ENCODE results near the gene SLC25A38. TPM values are rescaled to one million over a fixed set of nuclear protein-coding genes. Genes with fewer than 3 reads are reported as not detected.

SLC25A38 gene
- total RNA-seq, 1 donor from 2014 or later: 13.6 TPM

GRCh38 chr3:39386318-39386717 lies 3.1 kb downstream of the SLC25A38 start:
- no peak overlapping the region for H3K27ac ChIP-seq (ENCODE audit: low read depth, low read length)
- H3K4me1 ChIP-seq (ENCODE audit: control insufficient read depth in 3 of 3, insufficient read depth in 3 of 3, low read length in 3 of 3): peaks cover 11 to 26% (median 13%) of the 10 kb centered on the region in 3 donors
- H3K27me3 ChIP-seq (ENCODE audit: control insufficient read depth in 3 of 3, insufficient read depth in 3 of 3, low read length in 3 of 3): no peaks in the 10 kb centered on the region
- H3K9ac ChIP-seq (ENCODE audit: low read depth in 1 of 3, low read length in 3 of 3): no peak overlapping the region
- H3K4me3 ChIP-seq (ENCODE audit: low read length in 3 of 3): no peak overlapping the region
- no peaks in the 10 kb centered on the region for H3K9me3 ChIP-seq (ENCODE audit: control insufficient read depth in 3 of 3, low read length in 3 of 3)
- peaks cover 5 to 20% (median 17%) of the 10 kb centered on the region in 3 donors for H3K36me3 ChIP-seq (ENCODE audit: control insufficient read depth in 3 of 3, insufficient read depth in 3 of 3, low read length in 3 of 3)

DNA sequence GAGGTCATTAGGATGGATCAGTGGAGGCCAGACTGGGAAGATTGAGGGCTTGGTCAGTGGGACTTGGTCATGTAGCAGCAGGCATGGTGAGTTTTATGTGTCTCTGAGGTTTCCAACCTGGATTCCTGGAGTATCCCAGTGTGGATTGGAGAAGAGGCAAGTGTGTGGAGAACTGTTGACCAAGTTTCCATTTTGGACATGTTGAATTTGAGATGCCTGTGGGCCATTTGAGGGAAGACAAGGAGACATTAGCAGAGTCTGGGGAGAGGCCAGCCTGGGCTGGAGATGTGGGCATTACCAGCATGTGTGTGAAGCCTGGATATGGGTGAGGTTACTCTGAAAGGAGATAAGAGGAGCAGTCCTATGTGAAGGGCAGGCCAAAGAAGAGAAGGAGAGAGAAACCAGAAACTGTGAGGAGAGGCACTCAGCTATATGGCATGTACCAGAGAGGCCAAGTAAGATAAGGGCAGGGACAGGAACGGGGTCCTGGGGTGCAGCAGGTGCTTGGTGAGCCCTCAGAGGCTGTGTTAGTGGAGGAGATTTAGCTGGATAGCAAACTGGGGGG lies 4.3 kb downstream of the SLC25A38 start:
- Histone ChIP-seq H3K9me3 (ENCODE audit: control insufficient read depth in 3 of 3, low read length in 3 of 3) (no peaks in the 10 kb centered on the region), H3K27me3 (ENCODE audit: control insufficient read depth in 3 of 3, insufficient read depth in 3 of 3, low read length in 3 of 3) (no peaks in the 10 kb centered on the region), H3K36me3 (ENCODE audit: control insufficient read depth in 3 of 3, insufficient read depth in 3 of 3, low read length in 3 of 3) (peaks cover 13 to 30% (median 28%) of the 10 kb centered on the region in 3 donors), H3K27ac (ENCODE audit: low read depth, low read length) (no peak overlapping the region), H3K9ac (ENCODE audit: low read depth in 1 of 3, low read length in 3 of 3) (no peak overlapping the region), H3K4me3 (ENCODE audit: low read length in 3 of 3) (no peak overlapping the region), H3K4me1 (ENCODE audit: control insufficient read depth in 3 of 3, insufficient read depth in 3 of 3, low read length in 3 of 3) (peaks cover 11 to 26% (median 13%) of the 10 kb centered on the region in 3 donors)

DNA sequence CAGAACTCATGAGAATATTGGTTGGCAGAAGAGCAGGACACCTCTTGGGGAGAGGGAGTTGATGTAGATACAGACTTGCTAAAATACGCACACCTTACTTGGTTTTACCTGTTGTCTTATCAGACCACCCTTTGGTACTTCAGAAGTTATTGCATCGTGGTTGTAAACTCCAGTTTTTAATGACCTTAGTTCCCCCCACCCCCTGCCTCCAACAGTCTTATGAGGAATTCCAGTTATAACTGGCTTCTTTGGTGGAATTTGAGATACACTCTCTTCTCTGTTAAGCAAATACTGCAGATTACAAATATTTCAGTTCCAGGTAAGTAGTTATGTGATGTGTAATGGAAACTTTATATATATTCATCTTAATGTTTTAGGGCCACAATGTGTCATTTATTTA lies 5.0 kb downstream of the SLC25A38 start:
- H3K9me3 ChIP-seq (ENCODE audit: control insufficient read depth in 3 of 3, low read length in 3 of 3): no peaks in the 10 kb centered on the region
- no peak overlapping the region for H3K27ac ChIP-seq (ENCODE audit: low read depth, low read length)
- H3K4me3 ChIP-seq (ENCODE audit: low read length in 3 of 3): no peak overlapping the region
- H3K9ac ChIP-seq (ENCODE audit: low read depth in 1 of 3, low read length in 3 of 3): no peak overlapping the region
- H3K27me3 ChIP-seq (ENCODE audit: control insufficient read depth in 3 of 3, insufficient read depth in 3 of 3, low read length in 3 of 3): no peaks in the 10 kb centered on the region
- H3K4me1 ChIP-seq (ENCODE audit: control insufficient read depth in 3 of 3, insufficient read depth in 3 of 3, low read length in 3 of 3): peaks cover 11 to 26% (median 13%) of the 10 kb centered on the region in 3 donors
- peaks cover 17 to 35% (median 35%) of the 10 kb centered on the region in 3 donors for H3K36me3 ChIP-seq (ENCODE audit: control insufficient read depth in 3 of 3, insufficient read depth in 3 of 3, low read length in 3 of 3)

DNA sequence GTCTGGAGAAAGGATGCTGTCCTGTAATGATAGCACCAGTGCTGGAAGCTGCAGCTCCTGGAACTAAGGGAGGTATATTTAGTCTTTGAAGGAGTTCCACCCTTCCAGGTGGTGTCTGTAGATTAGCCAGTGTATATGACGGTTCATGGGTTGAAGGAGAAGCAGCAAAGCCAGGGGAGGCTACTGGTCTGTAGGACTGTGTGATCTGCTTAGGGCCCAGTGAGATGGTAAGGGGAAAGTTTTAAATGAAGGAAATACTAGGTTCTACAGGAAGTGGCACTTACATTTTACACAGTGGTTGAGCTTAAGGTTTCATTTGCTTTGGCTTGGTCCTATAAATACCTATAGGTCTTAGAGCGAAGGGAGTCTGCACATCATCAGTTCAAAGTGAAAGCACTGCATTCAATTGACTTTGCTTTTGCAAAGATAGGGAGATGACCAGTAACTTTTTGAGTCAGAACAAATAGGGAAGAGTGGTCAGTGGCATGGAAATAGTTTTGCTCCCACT lies 5.6 kb downstream of the SLC25A38 start:
- no peaks in the 10 kb centered on the region for H3K27me3 ChIP-seq (ENCODE audit: control insufficient read depth in 3 of 3, insufficient read depth in 3 of 3, low read length in 3 of 3)
- H3K4me3 ChIP-seq (ENCODE audit: low read length in 3 of 3): no peak overlapping the region
- H3K9ac ChIP-seq (ENCODE audit: low read depth in 1 of 3, low read length in 3 of 3): no peak overlapping the region
- H3K36me3 ChIP-seq (ENCODE audit: control insufficient read depth in 3 of 3, insufficient read depth in 3 of 3, low read length in 3 of 3): peaks cover 21 to 42% (median 41%) of the 10 kb centered on the region in 3 donors
- peaks cover 11 to 26% (median 13%) of the 10 kb centered on the region in 3 donors for H3K4me1 ChIP-seq (ENCODE audit: control insufficient read depth in 3 of 3, insufficient read depth in 3 of 3, low read length in 3 of 3)
- H3K27ac ChIP-seq (ENCODE audit: low read depth, low read length): no peak overlapping the region
- no peaks in the 10 kb centered on the region for H3K9me3 ChIP-seq (ENCODE audit: control insufficient read depth in 3 of 3, low read length in 3 of 3)

GRCh38 chr3:39390181-39390580 lies 7.0 kb downstream of the SLC25A38 start:
- peaks cover 25 to 54% (median 51%) of the 10 kb centered on the region in 3 donors for H3K36me3 ChIP-seq (ENCODE audit: control insufficient read depth in 3 of 3, insufficient read depth in 3 of 3, low read length in 3 of 3)
- no peak overlapping the region for H3K4me3 ChIP-seq (ENCODE audit: low read length in 3 of 3)
- H3K9me3 ChIP-seq (ENCODE audit: control insufficient read depth in 3 of 3, low read length in 3 of 3): no peaks in the 10 kb centered on the region
- H3K9ac ChIP-seq (ENCODE audit: low read depth in 1 of 3, low read length in 3 of 3): no peak overlapping the region
- peaks cover 5 to 21% (median 6%) of the 10 kb centered on the region in 3 donors for H3K4me1 ChIP-seq (ENCODE audit: control insufficient read depth in 3 of 3, insufficient read depth in 3 of 3, low read length in 3 of 3)
- H3K27ac ChIP-seq (ENCODE audit: low read depth, low read length): no peak overlapping the region
- no peaks in the 10 kb centered on the region for H3K27me3 ChIP-seq (ENCODE audit: control insufficient read depth in 3 of 3, insufficient read depth in 3 of 3, low read length in 3 of 3)

DNA sequence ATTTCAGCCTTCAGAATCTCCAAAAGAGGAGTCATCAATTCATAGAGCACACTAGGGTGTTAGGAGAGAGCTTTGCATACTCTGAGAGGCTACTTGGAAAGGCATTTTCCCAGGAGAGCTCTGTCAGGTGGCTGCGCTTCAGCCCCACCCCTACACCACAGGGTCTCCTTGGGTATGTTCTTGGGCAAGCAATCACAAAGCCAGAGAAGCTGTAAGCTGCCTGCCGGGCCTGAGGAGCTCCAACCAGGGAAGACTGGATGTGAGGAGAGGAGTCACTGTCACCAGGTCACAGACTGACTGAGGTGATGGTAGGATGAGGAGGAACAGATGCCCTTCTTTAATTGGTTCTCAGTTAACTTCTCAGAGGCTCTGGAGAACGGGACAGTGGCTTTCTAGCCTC lies 13.5 kb downstream of the SLC25A38 start:
- no peaks in the 10 kb centered on the region for H3K4me1 ChIP-seq (ENCODE audit: control insufficient read depth in 3 of 3, insufficient read depth in 3 of 3, low read length in 3 of 3)
- H3K9ac ChIP-seq (ENCODE audit: low read depth in 1 of 3, low read length in 3 of 3): no peak overlapping the region
- no peaks in the 10 kb centered on the region for H3K9me3 ChIP-seq (ENCODE audit: control insufficient read depth in 3 of 3, low read length in 3 of 3)
- no peak overlapping the region for H3K27ac ChIP-seq (ENCODE audit: low read depth, low read length)
- no peaks in the 10 kb centered on the region for H3K27me3 ChIP-seq (ENCODE audit: control insufficient read depth in 3 of 3, insufficient read depth in 3 of 3, low read length in 3 of 3)
- no peak overlapping the region for H3K4me3 ChIP-seq (ENCODE audit: low read length in 3 of 3)
- peaks cover 26 to 64% (median 58%) of the 10 kb centered on the region in 3 donors for H3K36me3 ChIP-seq (ENCODE audit: control insufficient read depth in 3 of 3, insufficient read depth in 3 of 3, low read length in 3 of 3)

GRCh38 chr3:39398700-39399099 lies 15.5 kb downstream of the SLC25A38 start:
- H3K27ac ChIP-seq (ENCODE audit: low read depth, low read length): no peak overlapping the region
- no peaks in the 10 kb centered on the region for H3K9me3 ChIP-seq (ENCODE audit: control insufficient read depth in 3 of 3, low read length in 3 of 3)
- no peak overlapping the region for H3K9ac ChIP-seq (ENCODE audit: low read depth in 1 of 3, low read length in 3 of 3)
- H3K27me3 ChIP-seq (ENCODE audit: control insufficient read depth in 3 of 3, insufficient read depth in 3 of 3, low read length in 3 of 3): no peaks in the 10 kb centered on the region
- no peaks in the 10 kb centered on the region for H3K4me1 ChIP-seq (ENCODE audit: control insufficient read depth in 3 of 3, insufficient read depth in 3 of 3, low read length in 3 of 3)
- no peak overlapping the region for H3K4me3 ChIP-seq (ENCODE audit: low read length in 3 of 3)
- H3K36me3 ChIP-seq (ENCODE audit: control insufficient read depth in 3 of 3, insufficient read depth in 3 of 3, low read length in 3 of 3): peaks cover 14 to 45% (median 41%) of the 10 kb centered on the region in 3 donors

GRCh38 chr3:39401983-39402382 lies 18.8 kb downstream of the SLC25A38 start:
- Histone ChIP-seq H3K27ac (ENCODE audit: low read depth, low read length) (no peak overlapping the region), H3K9me3 (ENCODE audit: control insufficient read depth in 3 of 3, low read length in 3 of 3) (no peaks in the 10 kb centered on the region)

DNA sequence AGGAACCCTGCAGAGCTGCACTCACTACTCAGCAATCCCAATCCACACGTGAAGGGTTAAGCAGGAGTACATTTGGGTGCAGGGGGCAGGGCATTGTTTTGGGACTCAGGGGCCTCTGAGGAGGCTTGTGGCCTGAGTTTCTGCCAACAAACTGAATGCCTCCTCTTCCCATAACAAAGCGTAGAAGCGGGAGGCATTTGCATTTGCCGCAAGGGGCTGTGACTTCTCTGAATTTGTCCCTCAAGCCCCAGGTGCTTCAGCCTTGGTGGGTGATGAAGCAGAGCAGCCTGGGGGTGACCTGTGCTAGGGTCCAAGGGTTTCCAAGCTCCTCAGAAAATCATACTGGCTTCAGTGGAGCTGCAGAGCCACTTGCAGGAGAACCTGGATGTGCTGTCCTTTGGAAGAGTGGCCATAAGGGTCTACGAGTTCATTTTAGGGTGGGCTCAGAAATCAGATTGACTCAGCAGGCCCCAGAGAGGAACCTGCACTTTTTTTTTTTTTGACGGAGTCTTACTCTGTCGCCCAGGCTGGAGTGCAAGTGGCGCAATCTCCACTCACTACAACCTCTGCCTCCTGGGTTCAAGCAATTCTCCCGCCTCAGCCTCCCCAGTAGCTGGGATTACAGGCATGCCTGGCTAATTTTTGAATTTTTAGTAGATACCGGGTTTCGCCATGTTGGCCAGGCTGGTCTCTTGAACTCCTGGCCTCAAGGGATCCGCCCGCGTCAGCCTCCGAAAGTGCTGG lies 21.9 kb downstream of the SLC25A38 start:
- Histone ChIP-seq H3K4me1 (ENCODE audit: control insufficient read depth in 3 of 3, insufficient read depth in 3 of 3, low read length in 3 of 3) (peaks cover 15 to 18% (median 17%) of the 10 kb centered on the region in 3 donors), H3K36me3 (ENCODE audit: control insufficient read depth in 3 of 3, insufficient read depth in 3 of 3, low read length in 3 of 3) (peaks cover 9 to 19% (median 12%) of the 10 kb centered on the region in 3 donors), H3K9me3 (ENCODE audit: control insufficient read depth in 3 of 3, low read length in 3 of 3) (no peaks in the 10 kb centered on the region), H3K27me3 (ENCODE audit: control insufficient read depth in 3 of 3, insufficient read depth in 3 of 3, low read length in 3 of 3) (no peaks in the 10 kb centered on the region), H3K27ac (ENCODE audit: low read depth, low read length) (no peak overlapping the region), H3K9ac (ENCODE audit: low read depth in 1 of 3, low read length in 3 of 3) (no peak overlapping the region), H3K4me3 (ENCODE audit: low read length in 3 of 3) (no peak overlapping the region)

More at GRCh38 chr3:39401983-39402382, 18.8 kb downstream of the SLC25A38 start:
- H3K27me3 ChIP-seq (ENCODE audit: control insufficient read depth in 3 of 3, insufficient read depth in 3 of 3, low read length in 3 of 3): no peaks in the 10 kb centered on the region
- peaks cover under 1 to 4% (median 2%) of the 10 kb centered on the region in 3 donors for H3K4me1 ChIP-seq (ENCODE audit: control insufficient read depth in 3 of 3, insufficient read depth in 3 of 3, low read length in 3 of 3)
- peaks cover 2 to 18% (median 14%) of the 10 kb centered on the region in 3 donors for H3K36me3 ChIP-seq (ENCODE audit: control insufficient read depth in 3 of 3, insufficient read depth in 3 of 3, low read length in 3 of 3)
- H3K4me3 ChIP-seq (ENCODE audit: low read length in 3 of 3): no peak overlapping the region
- no peak overlapping the region for H3K9ac ChIP-seq (ENCODE audit: low read depth in 1 of 3, low read length in 3 of 3)
